ENCODE measurements around the gene NPC2. TPM values are rescaled to one million over a fixed set of nuclear protein-coding genes. Genes with fewer than 3 reads are reported as not detected.

NPC2 gene
- total RNA-seq, 2 experiments from 2014 or later, result 32.5 to 36.8 TPM

GRCh38 chr14:74518221-74518620 lies 25.1 kb upstream of the NPC2 start:
- DNase-seq, result no peak
- POLR2A ChIA-PET, result no interaction called here
- CTCF ChIA-PET, result no interaction called here
- H3K36me3 ChIP-seq (ENCODE audit: insufficient read depth, low read length), result no peaks in the 10 kb centered on the region
- Mint-ChIP-seq H3K27ac (no peak overlapping the region), H3K4me1 (ENCODE audit: low read depth) (peaks cover 6% of the 10 kb centered on the region), H3K4me3 (no peak overlapping the region), H3K9me3 (no peaks in the 10 kb centered on the region), H3K36me3 (ENCODE audit: low read depth) (no peaks in the 10 kb centered on the region), H3K27me3 (peaks cover 17% of the 10 kb centered on the region)
- no peak overlapping the region for H3K4me3 ChIP-seq (ENCODE audit: low read length)
- ATAC-seq (ENCODE audit: poor library complexity), result no peak
- TF ChIP-seq, protein P1, sequence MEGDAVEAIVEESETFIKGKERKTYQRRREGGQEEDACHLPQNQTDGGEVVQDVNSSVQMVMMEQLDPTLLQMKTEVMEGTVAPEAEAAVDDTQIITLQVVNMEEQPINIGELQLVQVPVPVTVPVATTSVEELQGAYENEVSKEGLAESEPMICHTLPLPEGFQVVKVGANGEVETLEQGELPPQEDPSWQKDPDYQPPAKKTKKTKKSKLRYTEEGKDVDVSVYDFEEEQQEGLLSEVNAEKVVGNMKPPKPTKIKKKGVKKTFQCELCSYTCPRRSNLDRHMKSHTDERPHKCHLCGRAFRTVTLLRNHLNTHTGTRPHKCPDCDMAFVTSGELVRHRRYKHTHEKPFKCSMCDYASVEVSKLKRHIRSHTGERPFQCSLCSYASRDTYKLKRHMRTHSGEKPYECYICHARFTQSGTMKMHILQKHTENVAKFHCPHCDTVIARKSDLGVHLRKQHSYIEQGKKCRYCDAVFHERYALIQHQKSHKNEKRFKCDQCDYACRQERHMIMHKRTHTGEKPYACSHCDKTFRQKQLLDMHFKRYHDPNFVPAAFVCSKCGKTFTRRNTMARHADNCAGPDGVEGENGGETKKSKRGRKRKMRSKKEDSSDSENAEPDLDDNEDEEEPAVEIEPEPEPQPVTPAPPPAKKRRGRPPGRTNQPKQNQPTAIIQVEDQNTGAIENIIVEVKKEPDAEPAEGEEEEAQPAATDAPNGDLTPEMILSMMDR (IDR thresholded peaks at IDR 0.05), result no peak
- no peak overlapping the region for H3K27ac ChIP-seq (ENCODE audit: low read depth in 1 of 2, low read length in 2 of 2)
- intact Hi-C loops (cut with DNase I, micrococcal nuclease), result no loop called here
- H3K4me1 ChIP-seq (ENCODE audit: insufficient read depth, low read length), result peaks cover 9% of the 10 kb centered on the region
- H3K27me3 ChIP-seq (ENCODE audit: control insufficient read depth in 1 of 2, insufficient read depth in 2 of 2, low read length in 2 of 2), result peaks cover 0 to 5% of the 10 kb centered on the region in 2 experiments
- no peaks in the 10 kb centered on the region for H3K9me3 ChIP-seq (ENCODE audit: control insufficient read depth in 1 of 2, insufficient read depth in 1 of 2, low read length in 2 of 2)

GRCh38 chr14:74517731-74518130 lies 24.6 kb upstream of the NPC2 start:
- ChIA-PET CTCF (no interaction called here), POLR2A (no interaction called here)
- TF ChIP-seq, protein P1 (IDR thresholded peaks at IDR 0.05), result no peak

DNA sequence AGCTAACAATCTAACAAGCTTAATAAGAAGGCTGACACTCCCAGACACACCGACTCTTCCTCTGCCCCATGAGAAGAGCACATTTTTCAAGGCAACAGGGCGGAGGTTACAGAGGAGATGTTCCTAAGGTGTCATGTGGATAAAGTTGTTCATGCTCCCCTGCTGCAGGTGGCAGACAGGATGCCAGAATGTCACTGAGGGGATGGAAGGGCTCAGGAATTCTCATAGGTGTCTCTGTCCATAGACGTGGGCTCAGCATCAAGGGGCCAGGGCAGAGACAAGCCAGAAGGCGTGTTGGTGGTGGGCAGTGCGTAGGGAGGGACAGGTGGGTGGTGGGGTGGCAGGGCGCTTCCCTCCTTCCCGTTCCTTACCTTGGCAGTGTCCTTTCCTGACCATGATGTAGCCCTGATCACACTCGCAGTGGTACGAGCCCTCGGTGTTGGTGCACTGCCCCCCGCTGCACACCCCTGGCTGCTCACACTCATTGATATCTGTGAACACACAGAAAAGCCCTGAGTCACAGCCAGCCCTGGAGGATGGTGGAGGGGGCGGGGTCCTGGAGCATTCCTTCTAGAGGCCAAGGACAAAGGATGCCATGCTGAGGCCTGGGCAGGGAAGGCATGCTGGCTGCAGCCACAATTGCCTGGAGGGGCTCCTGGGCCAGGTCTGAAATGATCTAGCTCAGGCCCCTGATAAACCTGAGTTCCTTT lies 23.5 kb upstream of the NPC2 start:
- H3K27me3 ChIP-seq (ENCODE audit: control insufficient read depth in 1 of 2, insufficient read depth in 2 of 2, low read length in 2 of 2), result peaks cover 0 to 7% of the 10 kb centered on the region in 2 experiments
- no peak overlapping the region for H3K4me3 ChIP-seq (ENCODE audit: low read length)
- H3K27me3 Mint-ChIP-seq, result peaks cover 25% of the 10 kb centered on the region
- H3K36me3 Mint-ChIP-seq (ENCODE audit: low read depth), result no peaks in the 10 kb centered on the region
- ChIA-PET POLR2A (no interaction called here), CTCF (no interaction called here)
- no peak overlapping the region for H3K27ac ChIP-seq (ENCODE audit: low read depth in 1 of 2, low read length in 2 of 2)
- no peak overlapping the region for H3K27ac Mint-ChIP-seq
- no peak overlapping the region for H3K4me3 Mint-ChIP-seq
- TF ChIP-seq, protein P1 (IDR thresholded peaks at IDR 0.05), result no peak
- no peaks in the 10 kb centered on the region for H3K36me3 ChIP-seq (ENCODE audit: insufficient read depth, low read length)
- intact Hi-C loops (cut with DNase I, micrococcal nuclease), result no loop called here
- peaks cover 6% of the 10 kb centered on the region for H3K4me1 Mint-ChIP-seq (ENCODE audit: low read depth)
- H3K9me3 Mint-ChIP-seq, result no peaks in the 10 kb centered on the region
- DNase-seq (no peak), ATAC-seq (ENCODE audit: poor library complexity) (no peak)
- H3K4me1 ChIP-seq (ENCODE audit: insufficient read depth, low read length), result peaks cover 9% of the 10 kb centered on the region
- no peaks in the 10 kb centered on the region for H3K9me3 ChIP-seq (ENCODE audit: control insufficient read depth in 1 of 2, insufficient read depth in 1 of 2, low read length in 2 of 2)

More at GRCh38 chr14:74517731-74518130, 24.6 kb upstream of the NPC2 start:
- DNase-seq, result no peak
- no peaks in the 10 kb centered on the region for H3K9me3 ChIP-seq (ENCODE audit: control insufficient read depth in 1 of 2, insufficient read depth in 1 of 2, low read length in 2 of 2)
- no peaks in the 10 kb centered on the region for H3K36me3 ChIP-seq (ENCODE audit: insufficient read depth, low read length)
- H3K27ac ChIP-seq (ENCODE audit: low read depth in 1 of 2, low read length in 2 of 2), result no peak overlapping the region
- no peak overlapping the region for H3K4me3 ChIP-seq (ENCODE audit: low read length)
- no peak for ATAC-seq (ENCODE audit: poor library complexity)
- no peak overlapping the region for H3K27ac Mint-ChIP-seq
- no peaks in the 10 kb centered on the region for H3K9me3 Mint-ChIP-seq
- H3K4me1 ChIP-seq (ENCODE audit: insufficient read depth, low read length), result peaks cover 9% of the 10 kb centered on the region
- no peak overlapping the region for H3K4me3 Mint-ChIP-seq
- H3K4me1 Mint-ChIP-seq (ENCODE audit: low read depth), result peaks cover 6% of the 10 kb centered on the region
- peaks cover 0 to 5% of the 10 kb centered on the region in 2 experiments for H3K27me3 ChIP-seq (ENCODE audit: control insufficient read depth in 1 of 2, insufficient read depth in 2 of 2, low read length in 2 of 2)
- peaks cover 19% of the 10 kb centered on the region for H3K27me3 Mint-ChIP-seq
- intact Hi-C loops (cut with DNase I, micrococcal nuclease), result no loop called here
- no peaks in the 10 kb centered on the region for H3K36me3 Mint-ChIP-seq (ENCODE audit: low read depth)

Measured in CD4-positive, alpha-beta T cell (primary cell).